Breast epithelium (tissue), 4 donors: ENCODE data around the gene FOXF1. TPM values are rescaled to one million over a fixed set of nuclear protein-coding genes. Genes with fewer than 3 reads are reported as not detected.

Source experiments
- DNase-seq, 2 donors: peaks; one replicate each; pipeline ENCODE4 v3.0.0-alpha.2; 2019; ENCODE audit warnings: low spot score in 2 of 2
- H3K27ac ChIP-seq, 2 donors: fragments of 200-600 bp; sonication (generic) in 1 of 2; one replicate each; pipeline ENCODE4 v1.5.1; 2016 to 2019; ENCODE audit warnings: mild to moderate bottlenecking in 1 of 2
- H3K27me3 ChIP-seq, 2 donors: fragments of 200-600 bp; sonication (generic) in 1 of 2; one replicate each; pipeline versions ENCODE4 v1.5.1 to v1.6.0; 2017 to 2019; ENCODE audit warnings: control low read depth in 1 of 2, mild to moderate bottlenecking in 1 of 2
- H3K36me3 ChIP-seq: fragments of 200-600 bp; one replicate; pipeline ENCODE4 v1.5.1; 2019
- H3K4me1 ChIP-seq, 2 donors: fragments of 200-600 bp; sonication (generic); one replicate each; pipeline ENCODE4 v1.5.1; 2016 to 2019; ENCODE audit warnings: control low read depth in 1 of 2
- H3K4me3 ChIP-seq, 3 donors: fragments of 200-600 bp; sonication (generic); 1 replicate in 2 of 3; 2 replicates in 1 of 3; pipeline ENCODE4 v1.5.1; 2016 to 2019; ENCODE audit warnings: mild to moderate bottlenecking in 3 of 3, moderate library complexity in 2 of 3
- H3K9me3 ChIP-seq, 2 donors: fragments of 200-600 bp; sonication (generic) in 1 of 2; one replicate each; pipeline ENCODE4 v1.5.1; 2016 to 2019; ENCODE audit warnings: control low read depth in 1 of 2
- CTCF ChIP-seq, 3 donors: fragments of 450-650 bp; IDR thresholded peaks; one replicate each; pipeline ENCODE4 v1.5.1; 2016 to 2017; ENCODE audit warnings: antibody characterized with exemption in 3 of 3, mild to moderate bottlenecking in 3 of 3, moderate library complexity in 3 of 3
- POLR2A ChIP-seq: fragments of 450-650 bp; IDR thresholded peaks from one replicate; pipeline ENCODE4 v1.6.1; 2016; ENCODE audit warnings: antibody characterized with exemption, mild to moderate bottlenecking, moderate library complexity
- POLR2AphosphoS5 ChIP-seq, 3 donors: sonication (generic); formaldehyde crosslinking; IDR thresholded peaks; one replicate each; pipeline ENCODE4 v1.6.1; 2017; ENCODE audit warnings: antibody characterized with exemption in 3 of 3
- intact Hi-C: fragments of 100-400 bp; cut with DNase I; formaldehyde crosslinking; loops from one replicate; pipeline ENCODE4 v1.15.1; 2023; ENCODE audit warnings: low total_unique reads
- total RNA-seq, 3 donors: library from RNA; depleted of rRNA; stranded (reverse); fragments of >200 nt; gene quantifications; one replicate each; pipeline ENCODE4 v1.1.0, GENCODE V29; 2016

FOXF1 gene
- total RNA-seq, 3 donors from 2014 or later = 0.15 to 0.66 TPM; not detected in 1

GRCh38 chr16:86553356-86553755 is 43.0 kb downstream of the FOXF1 start:
- H3K27me3 ChIP-seq = peaks cover 0 to 14% of the 10 kb centered on the region in 2 donors
- H3K4me3 ChIP-seq = no peak overlapping the region
- TF ChIP-seq POLR2A = no peak
- TF ChIP-seq POLR2AphosphoS5 (IDR thresholded peaks at IDR 0.05) = no peak
- no peak for TF ChIP-seq CTCF (IDR thresholded peaks at IDR 0.05)
- intact Hi-C loops = no loop called here
- DNase-seq = no peak
- no peaks in the 10 kb centered on the region for H3K36me3 ChIP-seq
- peaks cover 4 to 8% of the 10 kb centered on the region in 2 donors for H3K4me1 ChIP-seq
- no peaks in the 10 kb centered on the region for H3K9me3 ChIP-seq
- no peak overlapping the region for H3K27ac ChIP-seq

GRCh38 chr16:86554599-86554916 is 44.2 kb downstream of the FOXF1 start:
- peak overlapping the region; percentile 91 to 95 (median 92) for H3K4me3 ChIP-seq
- peak overlapping the region; percentile 94 to 96 for H3K27ac ChIP-seq
- peaks cover 4 to 8% of the 10 kb centered on the region in 2 donors for H3K4me1 ChIP-seq
- intact Hi-C loops = no loop called here
- TF ChIP-seq POLR2A (no peak), CTCF (IDR thresholded peaks at IDR 0.05) (no peak), POLR2AphosphoS5 (IDR thresholded peaks at IDR 0.05) (no peak)
- no peaks in the 10 kb centered on the region for H3K9me3 ChIP-seq
- peaks cover 0 to 23% of the 10 kb centered on the region in 2 donors for H3K27me3 ChIP-seq
- no peak for DNase-seq
- H3K36me3 ChIP-seq = no peaks in the 10 kb centered on the region

GRCh38 chr16:86554917-86555703 is 44.8 kb downstream of the FOXF1 start, which contains the start of gene MTHFSD:
Gene MTHFSD, minus strand, starts transcription at chr16:86555235. Its CDS starts 51 bp downstream, at chr16:86555184.
- peak in 1 of 3 donors; percentile 8 for TF ChIP-seq CTCF (IDR thresholded peaks at IDR 0.05)
- no peak for TF ChIP-seq POLR2A
- TF ChIP-seq POLR2AphosphoS5 (IDR thresholded peaks at IDR 0.05) = peak; percentile 74 to 94 (median 78)
- H3K4me3 ChIP-seq = peak within 1 kb of the TSS; percentile 91 to 95 (median 92)
- intact Hi-C loops = no loop called here
- H3K27me3 ChIP-seq = peaks cover 0 to 29% of the 10 kb centered on the region in 2 donors
- H3K36me3 ChIP-seq = no peaks in the 10 kb centered on the region
- H3K4me1 ChIP-seq = peaks cover 4 to 8% of the 10 kb centered on the region in 2 donors
- peak; percentile 90 to 95 for DNase-seq
- no peaks in the 10 kb centered on the region for H3K9me3 ChIP-seq
- H3K27ac ChIP-seq = peak within 1 kb of the TSS; percentile 94 to 96

- Histone ChIP-seq H3K9me3 (no peaks in the 10 kb centered on the region), H3K36me3 (no peaks in the 10 kb centered on the region), H3K27ac (peak overlapping the region; percentile 94 to 96), H3K4me3 (peak overlapping the region; percentile 91 to 95 (median 92)), H3K27me3 (peaks cover 0 to 34% of the 10 kb centered on the region in 2 donors), H3K4me1 (peaks cover 4 to 8% of the 10 kb centered on the region in 2 donors)
- intact Hi-C loops = no loop called here
- DNase-seq = no peak
- TF ChIP-seq POLR2AphosphoS5 (IDR thresholded peaks at IDR 0.05) = no peak
- no peak for TF ChIP-seq POLR2A
- no peak for TF ChIP-seq CTCF (IDR thresholded peaks at IDR 0.05)
These were observed 45.4 kb downstream of the FOXF1 start for GRCh38 chr16:86555704-86556075.

GRCh38 chr16:86556576-86556975 is 46.2 kb downstream of the FOXF1 start:
- TF ChIP-seq POLR2A = no peak
- TF ChIP-seq POLR2AphosphoS5 (IDR thresholded peaks at IDR 0.05) = no peak
- no peak for TF ChIP-seq CTCF (IDR thresholded peaks at IDR 0.05)
- no peaks in the 10 kb centered on the region for H3K9me3 ChIP-seq
- intact Hi-C loops = no loop called here
- peaks cover 0 to 43% of the 10 kb centered on the region in 2 donors for H3K27me3 ChIP-seq
- no peak overlapping the region for H3K27ac ChIP-seq
- H3K4me3 ChIP-seq = no peak overlapping the region
- H3K4me1 ChIP-seq = peaks cover 4 to 8% of the 10 kb centered on the region in 2 donors
- no peak for DNase-seq
- H3K36me3 ChIP-seq = no peaks in the 10 kb centered on the region
